Body of pancreas (tissue), 4 donors: Measurements from ENCODE around the gene TFAP2B. TPM values are rescaled to one million over a fixed set of nuclear protein-coding genes. Genes with fewer than 3 reads are reported as not detected.

Experiments used
- ATAC-seq: fragments of 150-250 bp; one replicate; pipeline ENCODE4 v1.9.1; 2016
- DNase-seq, 4 donors: peaks; one replicate each; pipeline ENCODE4 v3.0.0-alpha.2; 2019
- H3K27ac ChIP-seq, 4 donors: fragments of 200-600 bp; sonication (generic); 1 replicate in 3 of 4; 2 replicates in 1 of 4; pipeline versions ENCODE4 v1.5.1 to v1.6.1; 2016 to 2019; ENCODE audit warnings: mild to moderate bottlenecking in 1 of 4, mixed read lengths in 1 of 4, moderate library complexity in 1 of 4
- H3K27me3 ChIP-seq, 2 donors: fragments of 200-600 bp; sonication (generic); one replicate each; pipeline ENCODE4 v1.6.0; 2016; ENCODE audit warnings: mild to moderate bottlenecking in 1 of 2
- H3K36me3 ChIP-seq, 2 donors: fragments of 200-600 bp; sonication (generic); replicated peaks in 1 of 2; 2 replicates each; pipeline ENCODE4 v1.5.1; 2016; ENCODE audit warnings: low read depth in 2 of 2; ENCODE audit not compliant: insufficient read depth in 1 of 2
- H3K4me1 ChIP-seq: fragments of 200-600 bp; sonication (generic); one replicate; pipeline ENCODE4 v1.6.0; 2016
- H3K4me3 ChIP-seq, 2 donors: fragments of 200-600 bp; sonication (generic); 1 replicate in 1 of 2; 2 replicates in 1 of 2; pipeline ENCODE4 v1.5.1; 2016 to 2019
- H3K9me3 ChIP-seq, 3 donors: fragments of 200-600 bp; sonication (generic); 1 replicate in 2 of 3; 2 replicates in 1 of 3; pipeline ENCODE4 v1.5.1; 2016
- CTCF ChIP-seq, 7 experiments: fragments of 450-650 bp in 4 of 7; fragments of 200-600 bp in 3 of 7; sonication (generic) in 3 of 7; IDR thresholded peaks; one replicate each; pipeline ENCODE4 v1.5.1; 2016 to 2019; ENCODE audit warnings: antibody characterized with exemption in 7 of 7
- POLR2A ChIP-seq, 3 donors: fragments of 450-650 bp; IDR thresholded peaks; one replicate each; pipeline ENCODE4 v1.6.1; 2016; ENCODE audit warnings: antibody characterized with exemption in 3 of 3, mild to moderate bottlenecking in 2 of 3
- WGBS, 2 donors: methylation state at CpG; one replicate each; pipeline ENCODE4 v1.1.5; 2017; 5-methylcytosine and 5-hydroxymethylcytosine counted together
- intact Hi-C: fragments of 100-400 bp; cut with DNase I; formaldehyde crosslinking; loops from one replicate; pipeline ENCODE4 v1.15.1; 2023
- total RNA-seq, 2 donors: library from RNA; depleted of rRNA; stranded (reverse); fragments of >200 nt; gene quantifications; one replicate each; pipeline ENCODE4 v1.1.0, GENCODE V29; 2016

Gene TFAP2B
- total RNA-seq, 2 donors from 2014 or later = not detected

- Histone ChIP-seq H3K27ac (no peak overlapping the region), H3K4me3 (no peak overlapping the region), H3K36me3 (no peaks in the 10 kb centered on the region), H3K4me1 (peaks cover 21% of the 10 kb centered on the region), H3K27me3 (peaks cover 0 to 43% of the 10 kb centered on the region in 2 donors), H3K9me3 (no peaks in the 10 kb centered on the region)
- WGBS, 2 donors = 6% methylated on average over 16 of the region's 16 CpGs
- DNase-seq = no peak
- TF ChIP-seq POLR2A (IDR thresholded peaks at IDR 0.05) (no peak), CTCF (IDR thresholded peaks at IDR 0.05) (no peak)
- intact Hi-C loops = no loop called here
- no peak for ATAC-seq
Observed at GRCh38 chr6:50846144-50846851, 27.6 kb downstream of the TFAP2B start.

DNA sequence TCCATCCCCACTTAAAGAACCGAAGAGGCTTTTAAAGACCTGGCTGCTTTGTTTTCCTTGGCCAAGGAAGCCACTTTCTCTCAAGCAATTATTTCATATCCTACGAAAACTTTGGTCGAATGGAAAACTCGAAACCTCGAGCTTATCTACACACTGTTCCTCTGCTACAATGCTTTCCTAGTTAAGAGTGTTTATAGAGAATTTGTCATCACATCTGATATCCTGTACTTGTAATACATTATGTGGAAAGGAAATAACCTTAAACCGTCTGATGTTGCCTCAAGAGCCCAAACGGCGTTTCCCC, 28.1 kb downstream of the TFAP2B start:
- DNase-seq (no peak), ATAC-seq (no peak)
- no peak for TF ChIP-seq POLR2A (IDR thresholded peaks at IDR 0.05)
- no peak for TF ChIP-seq CTCF (IDR thresholded peaks at IDR 0.05)
- intact Hi-C loops = no loop called here
- Histone ChIP-seq H3K27ac (no peak overlapping the region), H3K4me1 (peaks cover 21% of the 10 kb centered on the region), H3K36me3 (no peaks in the 10 kb centered on the region), H3K4me3 (no peak overlapping the region), H3K27me3 (peaks cover 0 to 43% of the 10 kb centered on the region in 2 donors), H3K9me3 (no peaks in the 10 kb centered on the region)
- 5 to 8% methylated on average over 8 of the region's 8 CpGs for WGBS, 2 donors

GRCh38 chr6:50847890-50848594, 29.4 kb downstream of the TFAP2B start:
- WGBS, 2 donors = 3 to 9% methylated on average over 7 of the region's 7 CpGs
- Histone ChIP-seq H3K9me3 (no peaks in the 10 kb centered on the region), H3K36me3 (no peaks in the 10 kb centered on the region), H3K4me3 (no peak overlapping the region), H3K4me1 (peaks cover 21% of the 10 kb centered on the region), H3K27ac (no peak overlapping the region), H3K27me3 (peaks cover 0 to 35% of the 10 kb centered on the region in 2 donors)
- TF ChIP-seq POLR2A (IDR thresholded peaks at IDR 0.05) (no peak), CTCF (IDR thresholded peaks at IDR 0.05) (no peak)
- ATAC-seq (no peak), DNase-seq (no peak)
- intact Hi-C loops = no loop called here

DNA sequence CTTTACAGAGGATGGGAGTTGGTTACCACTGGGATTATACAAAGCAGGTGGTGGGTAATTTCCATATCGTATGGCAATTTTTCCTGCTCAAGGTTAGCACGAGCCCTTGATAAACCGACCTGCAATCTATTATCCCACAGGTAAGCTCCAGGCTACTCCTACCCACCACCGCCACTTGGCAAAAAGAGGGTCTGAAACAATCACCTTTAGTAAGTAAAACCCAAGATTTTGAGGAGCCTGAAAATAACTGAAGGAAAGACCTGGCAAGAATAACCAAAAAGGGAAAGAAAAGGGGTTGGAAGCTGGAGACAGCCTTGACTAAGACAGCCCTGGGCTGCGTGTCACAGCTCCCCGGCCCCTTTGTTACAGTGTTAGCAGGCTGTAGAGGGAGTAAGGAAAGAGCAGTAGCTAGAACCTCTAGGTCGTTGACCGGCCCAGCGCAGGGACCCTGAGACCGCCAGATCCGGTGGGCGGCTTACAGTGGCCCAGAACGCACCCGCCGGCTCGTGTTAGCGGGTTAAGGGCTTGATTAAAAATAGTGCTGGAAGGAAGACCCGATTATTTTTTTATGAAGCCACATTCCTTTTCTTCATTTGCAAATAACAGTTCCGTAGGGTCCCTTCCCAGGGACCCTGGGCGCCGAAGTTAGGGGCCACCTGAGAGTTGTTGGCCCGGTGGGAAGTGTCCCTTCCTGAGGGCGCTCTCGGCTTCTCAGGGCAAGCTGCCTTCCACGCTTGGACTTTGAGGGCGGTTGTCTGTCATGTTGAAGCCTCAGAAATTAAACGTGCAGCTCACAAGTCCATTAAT, 30.5 kb downstream of the TFAP2B start:
- peaks cover 0 to 31% of the 10 kb centered on the region in 2 donors for H3K27me3 ChIP-seq
- H3K4me1 ChIP-seq = peaks cover 18% of the 10 kb centered on the region
- H3K27ac ChIP-seq = no peak overlapping the region
- ATAC-seq (no peak), DNase-seq (no peak)
- H3K4me3 ChIP-seq = no peak overlapping the region
- intact Hi-C loops = no loop called here
- no peaks in the 10 kb centered on the region for H3K36me3 ChIP-seq
- no peak for TF ChIP-seq CTCF (IDR thresholded peaks at IDR 0.05)
- TF ChIP-seq POLR2A (IDR thresholded peaks at IDR 0.05) = no peak
- 5 to 6% methylated on average over 27 of the region's 27 CpGs for WGBS, 2 donors
- H3K9me3 ChIP-seq = no peaks in the 10 kb centered on the region
